Natural killer cell (primary cell): ENCODE measurements around the gene PCYT2. TPM values are rescaled to one million over a fixed set of nuclear protein-coding genes. Genes with fewer than 3 reads are reported as not detected.
A peak's percentile ranks its signal among the peaks of the same experiment; 100 is the strongest.

ENCODE experiments used
- ATAC-seq, 3 donors: fragments of 150-1000 bp in 2 of 3; fragments of 200-7000 bp in 1 of 3; cut with Tn5 transposase; 1 replicate in 1 of 3; 2 replicates in 2 of 3; pipeline ENCODE4 v1.10.0; 2021; ENCODE audit warnings: mild to moderate bottlenecking in 2 of 3, moderate library complexity in 2 of 3
- DNase-seq, 2 donors: peaks; one replicate each; pipeline versions ENCODE4 v3.0.0 to v3.0.0-alpha.2; 2013 to 2021; ENCODE audit warnings: mixed read lengths in 1 of 2
- H3K27ac ChIP-seq: one replicate; pipeline ENCODE4 v1.5.1; 2013; ENCODE audit warnings: mild to moderate bottlenecking, low read length
- H3K27me3 ChIP-seq: one replicate; pipeline ENCODE4 v1.6.1; 2013; ENCODE audit warnings: low read length; ENCODE audit not compliant: control insufficient read depth, insufficient read depth
- H3K36me3 ChIP-seq: one replicate; pipeline ENCODE4 v1.6.1; 2013; ENCODE audit warnings: low read length; ENCODE audit not compliant: control insufficient read depth, insufficient read depth
- H3K4me1 ChIP-seq: one replicate; pipeline ENCODE4 v1.6.1; 2013; ENCODE audit warnings: low read length; ENCODE audit not compliant: control insufficient read depth, insufficient read depth
- H3K4me3 ChIP-seq: one replicate; pipeline ENCODE4 v1.5.1; 2013; ENCODE audit warnings: low read length
- H3K9me3 ChIP-seq: one replicate; pipeline ENCODE4 v1.6.1; 2013; ENCODE audit warnings: low read length; ENCODE audit not compliant: control insufficient read depth, insufficient read depth
- H3K27ac Mint-ChIP-seq, 2 donors: one replicate each; pipeline ENCODE4 v1.8.0; 2022; ENCODE audit warnings: mild to moderate bottlenecking in 2 of 2, mixed read lengths in 2 of 2, moderate library complexity in 1 of 2
- H3K27me3 Mint-ChIP-seq, 2 donors: one replicate each; pipeline ENCODE4 v1.8.0; 2022; ENCODE audit warnings: low read depth in 2 of 2, mixed read lengths in 2 of 2
- H3K36me3 Mint-ChIP-seq: one replicate; pipeline ENCODE4 v1.8.0; 2022; ENCODE audit warnings: mixed read lengths
- H3K4me1 Mint-ChIP-seq, 2 donors: one replicate each; pipeline ENCODE4 v1.8.0; 2022; ENCODE audit warnings: mixed read lengths in 2 of 2
- H3K4me3 Mint-ChIP-seq: one replicate; pipeline ENCODE4 v1.8.0; 2022; ENCODE audit warnings: mild to moderate bottlenecking, moderate library complexity, mixed read lengths
- H3K9me3 Mint-ChIP-seq, 2 donors: one replicate each; pipeline ENCODE4 v1.8.0; 2022; ENCODE audit warnings: mixed read lengths in 2 of 2
- WGBS: methylation state at CpG from one replicate; pipeline ENCODE4 v1.1.7; 2013; ENCODE audit warnings: missing lambda C conversion rate; ENCODE audit not compliant: insufficient coverage; 5-methylcytosine and 5-hydroxymethylcytosine counted together
- intact Hi-C: fragments of 100-400 bp; cut with micrococcal nuclease; formaldehyde crosslinking; loops from one replicate; pipeline ENCODE4 v1.14.2; 2022
- total RNA-seq, 4 donors: library from RNA; stranded (reverse); fragments of 120-200 nt in 1 of 4; gene quantifications; one replicate each; pipeline versions ENCODE4 v1.2.3 to v1.2.4, GENCODE V29; 2013 to 2022
- TF ChIP-seq, protein P1 (sequence below): fragments of 200-600 bp; IDR thresholded peaks from one replicate; pipeline ENCODE4 v1.8.0; 2022; ENCODE audit warnings: antibody characterized with exemption

Gene PCYT2
- total RNA-seq, 3 donors from 2014 or later (not counting 1 experiment from before 2014, with no cell fraction given) = 30.6 to 34.4 (median 34.2) TPM

DNA sequence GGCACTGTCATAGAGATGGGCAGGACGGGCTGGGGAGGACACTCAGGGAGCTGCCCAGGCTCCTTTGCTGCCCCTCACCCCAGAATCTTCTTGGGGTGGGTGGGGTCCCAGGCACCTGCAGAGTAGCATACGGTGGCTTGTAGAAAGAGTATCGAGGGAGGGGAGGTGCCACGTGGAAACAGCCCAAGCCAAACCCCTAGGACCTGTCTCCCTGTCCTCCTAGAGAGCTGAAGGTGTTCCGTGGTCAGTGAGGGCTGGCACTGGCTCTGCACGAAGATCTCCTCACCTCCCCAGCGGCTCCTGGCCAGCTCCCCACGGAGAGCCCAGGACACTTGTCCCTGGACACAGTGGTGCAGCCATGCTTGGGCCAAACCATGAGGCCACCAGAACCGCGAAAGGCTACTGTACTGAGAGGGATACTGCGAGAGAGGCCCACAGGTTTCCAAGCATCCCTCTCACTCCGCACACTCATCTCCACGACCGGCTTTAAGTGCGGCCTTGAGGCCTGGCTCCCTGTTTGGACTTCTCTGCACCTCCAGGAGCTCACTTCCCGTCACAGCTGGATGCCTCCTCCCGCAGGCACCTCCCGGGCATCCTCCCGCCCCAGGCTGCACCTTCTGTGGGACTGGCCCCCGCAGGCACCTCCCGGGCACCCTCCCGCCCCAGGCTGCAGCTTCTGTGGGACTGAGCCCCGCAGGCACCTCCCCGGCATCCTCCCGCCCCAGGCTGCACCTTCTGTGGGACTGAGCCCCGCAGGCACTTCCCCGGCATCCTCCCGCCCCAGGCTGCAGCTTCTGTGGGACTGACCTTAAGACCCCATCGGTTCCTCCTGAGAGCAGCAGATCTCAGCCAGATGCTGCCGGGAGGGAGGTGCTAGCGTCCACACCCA lies 18.3 kb upstream of the PCYT2 start:
- Mint-ChIP-seq H3K27ac (peak overlapping the region in 1 of 2 donors; percentile 70), H3K4me1 (peaks cover 5 to 10% of the 10 kb centered on the region in 2 donors), H3K27me3 (peaks cover 0 to 17% of the 10 kb centered on the region in 2 donors), H3K36me3 (no peaks in the 10 kb centered on the region), H3K4me3 (peak overlapping the region; percentile 28), H3K9me3 (no peaks in the 10 kb centered on the region)
- Histone ChIP-seq H3K9me3 (no peaks in the 10 kb centered on the region), H3K27me3 (peaks cover 13% of the 10 kb centered on the region), H3K4me3 (no peak overlapping the region), H3K36me3 (no peaks in the 10 kb centered on the region), H3K4me1 (peaks cover 31% of the 10 kb centered on the region), H3K27ac (no peak overlapping the region)
- no peak for DNase-seq
- TF ChIP-seq, protein P1, sequence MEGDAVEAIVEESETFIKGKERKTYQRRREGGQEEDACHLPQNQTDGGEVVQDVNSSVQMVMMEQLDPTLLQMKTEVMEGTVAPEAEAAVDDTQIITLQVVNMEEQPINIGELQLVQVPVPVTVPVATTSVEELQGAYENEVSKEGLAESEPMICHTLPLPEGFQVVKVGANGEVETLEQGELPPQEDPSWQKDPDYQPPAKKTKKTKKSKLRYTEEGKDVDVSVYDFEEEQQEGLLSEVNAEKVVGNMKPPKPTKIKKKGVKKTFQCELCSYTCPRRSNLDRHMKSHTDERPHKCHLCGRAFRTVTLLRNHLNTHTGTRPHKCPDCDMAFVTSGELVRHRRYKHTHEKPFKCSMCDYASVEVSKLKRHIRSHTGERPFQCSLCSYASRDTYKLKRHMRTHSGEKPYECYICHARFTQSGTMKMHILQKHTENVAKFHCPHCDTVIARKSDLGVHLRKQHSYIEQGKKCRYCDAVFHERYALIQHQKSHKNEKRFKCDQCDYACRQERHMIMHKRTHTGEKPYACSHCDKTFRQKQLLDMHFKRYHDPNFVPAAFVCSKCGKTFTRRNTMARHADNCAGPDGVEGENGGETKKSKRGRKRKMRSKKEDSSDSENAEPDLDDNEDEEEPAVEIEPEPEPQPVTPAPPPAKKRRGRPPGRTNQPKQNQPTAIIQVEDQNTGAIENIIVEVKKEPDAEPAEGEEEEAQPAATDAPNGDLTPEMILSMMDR = no peak
- WGBS = 94% methylated on average over 31 of the region's 31 CpGs
- intact Hi-C loops = no loop called here
- no peak for ATAC-seq

DNA sequence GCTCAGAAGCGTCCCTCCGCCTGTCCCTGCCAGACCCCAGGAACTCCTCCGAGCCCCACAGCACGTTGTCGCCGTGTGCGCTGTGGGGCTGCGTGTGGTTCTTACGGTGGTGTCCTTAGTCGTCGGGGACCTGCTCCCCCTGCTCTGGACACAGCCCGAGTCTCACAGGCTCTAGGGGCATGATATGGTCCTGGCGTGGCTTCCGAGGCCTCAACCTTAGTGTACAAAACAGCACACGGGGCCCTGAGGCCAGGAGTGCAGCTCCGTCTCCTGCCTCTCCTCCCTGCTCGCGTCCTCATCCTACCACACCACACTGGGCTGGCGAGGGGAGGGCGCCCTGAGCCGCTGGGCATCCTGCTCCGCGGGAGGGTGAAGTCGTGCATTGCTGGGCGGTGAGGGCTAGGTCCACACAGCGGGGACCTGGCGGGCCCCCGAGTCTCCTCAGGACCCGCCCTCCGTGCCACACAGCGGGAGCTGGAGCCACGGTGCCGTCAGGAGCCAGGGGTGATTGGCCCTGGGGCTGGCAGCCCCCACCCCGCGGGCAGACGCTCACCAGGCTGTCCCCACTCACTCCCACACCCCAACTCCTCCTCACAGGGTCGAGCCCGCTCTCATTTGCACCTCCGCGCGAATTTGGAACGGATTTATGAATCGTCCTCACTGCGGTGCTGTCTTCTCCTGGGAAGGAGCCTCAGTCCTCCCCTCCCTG lies 17.5 kb upstream of the PCYT2 start:
- H3K4me3 ChIP-seq = peak overlapping the region; percentile 20
- 24% methylated on average over 44 of the region's 44 CpGs for WGBS

GRCh38 chr17:81927653-81928543 lies 16.7 kb upstream of the PCYT2 start, which contains the start of gene MAFG:
Gene MAFG, minus strand, starts transcription at chr17:81927735. Its CDS starts 4,550 bp downstream, at chr17:81923185.
- H3K36me3 Mint-ChIP-seq = no peaks in the 10 kb centered on the region
- no peaks in the 10 kb centered on the region for H3K9me3 ChIP-seq
- peaks cover 44% of the 10 kb centered on the region for H3K4me1 ChIP-seq
- intact Hi-C loops = no loop called here
- no peaks in the 10 kb centered on the region for H3K9me3 Mint-ChIP-seq
- H3K4me3 Mint-ChIP-seq = peak within 1 kb of the TSS; percentile 79
- under 1% methylated on average over 95 of the region's 98 CpGs for WGBS
- peaks cover 0 to 20% of the 10 kb centered on the region in 2 donors for H3K27me3 Mint-ChIP-seq
- H3K27ac ChIP-seq = peak within 1 kb of the TSS; percentile 57
- peak within 1 kb of the TSS; percentile 47 for H3K4me3 ChIP-seq
- H3K36me3 ChIP-seq = no peaks in the 10 kb centered on the region
- TF ChIP-seq, protein P1 = peak; percentile 45
- H3K27me3 ChIP-seq = peaks cover 13% of the 10 kb centered on the region
- peak within 1 kb of the TSS; percentile 69 to 79 for H3K27ac Mint-ChIP-seq
- ATAC-seq = peak; percentile 71 to 82 (median 81)
- H3K4me1 Mint-ChIP-seq = peaks cover 5 to 21% of the 10 kb centered on the region in 2 donors
- peak; percentile 92 to 96 for DNase-seq

More for the DNA sequence above, 17.5 kb upstream of the PCYT2 start:
- Mint-ChIP-seq H3K36me3 (no peaks in the 10 kb centered on the region), H3K27ac (peak overlapping the region; percentile 69 to 70), H3K4me1 (peaks cover 5 to 15% of the 10 kb centered on the region in 2 donors), H3K4me3 (peak overlapping the region; percentile 40), H3K27me3 (peaks cover 0 to 17% of the 10 kb centered on the region in 2 donors), H3K9me3 (no peaks in the 10 kb centered on the region)
- TF ChIP-seq, protein P1 = no peak
- intact Hi-C loops = no loop called here
- H3K36me3 ChIP-seq = no peaks in the 10 kb centered on the region
- ATAC-seq = no peak
- H3K27ac ChIP-seq = no peak overlapping the region
- DNase-seq = peak in 1 of 2 donors; percentile 37
- H3K27me3 ChIP-seq = peaks cover 13% of the 10 kb centered on the region
- H3K4me1 ChIP-seq = peaks cover 39% of the 10 kb centered on the region
- no peaks in the 10 kb centered on the region for H3K9me3 ChIP-seq
